LNCaP clone FGC (cell line): ENCODE data around the gene DDX51.

Experiments
- DNase-seq: peaks from one replicate; pipeline ENCODE4 v3.0.0-alpha.2; 2011; ENCODE audit warnings: low read depth
- H3K4me3 ChIP-seq: 2 replicates; pipeline ENCODE4 v1.5.1; 2011; ENCODE audit warnings: mild to moderate bottlenecking, low read depth, low read length, control low read depth
- CTCF ChIP-seq: IDR thresholded peaks from 2 replicates; pipeline ENCODE4 v1.5.1; 2012; ENCODE audit warnings: mild to moderate bottlenecking; ENCODE audit not compliant: control insufficient read depth, insufficient read depth; ENCODE audit errors: extremely low read depth

DDX51 gene

GRCh38 chr12:132170094-132170636, 26.0 kb upstream of the DDX51 start:
- no peak for DNase-seq
- no peak overlapping the region for H3K4me3 ChIP-seq

GRCh38 chr12:132169376-132169775, 25.3 kb upstream of the DDX51 start:
- TF ChIP-seq CTCF = no peak
- no peak overlapping the region for H3K4me3 ChIP-seq
- no peak for DNase-seq

More at GRCh38 chr12:132170094-132170636, 26.0 kb upstream of the DDX51 start:
- no peak for TF ChIP-seq CTCF

GRCh38 chr12:132168311-132169031, 24.4 kb upstream of the DDX51 start:
- TF ChIP-seq CTCF = no peak
- DNase-seq = no peak
- no peak overlapping the region for H3K4me3 ChIP-seq

GRCh38 chr12:132167611-132168310, 23.6 kb upstream of the DDX51 start:
- no peak for DNase-seq
- TF ChIP-seq CTCF = no peak
- no peak overlapping the region for H3K4me3 ChIP-seq

GRCh38 chr12:132166801-132167591, 22.9 kb upstream of the DDX51 start:
- no peak overlapping the region for H3K4me3 ChIP-seq
- TF ChIP-seq CTCF = no peak
- no peak for DNase-seq

- DNase-seq = no peak
- no peak for TF ChIP-seq CTCF
- H3K4me3 ChIP-seq = no peak overlapping the region
These were observed 22.0 kb upstream of the DDX51 start for GRCh38 chr12:132166093-132166492.
